ENCODE measurements around the gene JMJD1C.

DNA sequence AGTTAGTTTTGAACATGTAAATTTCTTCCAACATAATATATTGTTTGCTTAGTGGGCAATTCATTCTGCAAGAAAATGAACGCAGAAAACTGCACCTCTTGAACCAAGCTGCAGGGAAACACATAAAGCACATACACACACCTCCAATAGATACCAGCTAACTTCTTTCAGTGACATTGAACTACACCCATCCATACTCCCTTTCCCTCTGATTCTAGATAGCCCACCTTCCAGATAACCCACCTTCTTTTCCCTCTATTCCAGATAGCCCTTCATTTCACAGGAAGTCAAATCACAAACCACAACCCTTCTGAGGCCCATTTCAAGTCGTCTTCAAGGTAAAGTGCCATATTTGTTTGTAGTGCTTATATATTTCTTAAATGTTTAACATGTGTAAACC is 304.2 kb downstream of the JMJD1C start:
- TF ChIP-seq, protein P1, sequence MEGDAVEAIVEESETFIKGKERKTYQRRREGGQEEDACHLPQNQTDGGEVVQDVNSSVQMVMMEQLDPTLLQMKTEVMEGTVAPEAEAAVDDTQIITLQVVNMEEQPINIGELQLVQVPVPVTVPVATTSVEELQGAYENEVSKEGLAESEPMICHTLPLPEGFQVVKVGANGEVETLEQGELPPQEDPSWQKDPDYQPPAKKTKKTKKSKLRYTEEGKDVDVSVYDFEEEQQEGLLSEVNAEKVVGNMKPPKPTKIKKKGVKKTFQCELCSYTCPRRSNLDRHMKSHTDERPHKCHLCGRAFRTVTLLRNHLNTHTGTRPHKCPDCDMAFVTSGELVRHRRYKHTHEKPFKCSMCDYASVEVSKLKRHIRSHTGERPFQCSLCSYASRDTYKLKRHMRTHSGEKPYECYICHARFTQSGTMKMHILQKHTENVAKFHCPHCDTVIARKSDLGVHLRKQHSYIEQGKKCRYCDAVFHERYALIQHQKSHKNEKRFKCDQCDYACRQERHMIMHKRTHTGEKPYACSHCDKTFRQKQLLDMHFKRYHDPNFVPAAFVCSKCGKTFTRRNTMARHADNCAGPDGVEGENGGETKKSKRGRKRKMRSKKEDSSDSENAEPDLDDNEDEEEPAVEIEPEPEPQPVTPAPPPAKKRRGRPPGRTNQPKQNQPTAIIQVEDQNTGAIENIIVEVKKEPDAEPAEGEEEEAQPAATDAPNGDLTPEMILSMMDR (IDR thresholded peaks at IDR 0.05) = no peak
- TF ChIP-seq POLR2A (IDR thresholded peaks at IDR 0.05) = no peak
